Mesenchymal stem cell (in vitro differentiated cells and primary cell): Measurements from ENCODE around the gene ZNF140.

ENCODE experiments used
- DNase-seq: peaks from one replicate; pipeline ENCODE4 v3.0.0-alpha.2; 2013
- H2AFZ ChIP-seq: one replicate; pipeline ENCODE4 v1.6.1; 2013; ENCODE audit warnings: low read depth, mild to moderate bottlenecking, control low read depth, inconsistent platforms, low read length, moderate library complexity
- H2AK5ac ChIP-seq: 2 replicates; pipeline ENCODE4 v1.6.1; 2013; ENCODE audit warnings: low read length, moderate library complexity, mild to moderate bottlenecking, inconsistent platforms; ENCODE audit not compliant: severe bottlenecking
- H2BK120ac ChIP-seq: one replicate; pipeline ENCODE4 v1.6.1; 2013; ENCODE audit warnings: low read depth, mild to moderate bottlenecking, inconsistent platforms, low read length, moderate library complexity
- H2BK12ac ChIP-seq, 2 experiments: one replicate each; pipeline ENCODE4 v1.6.1; 2013; ENCODE audit warnings: inconsistent platforms in 2 of 2, low read length in 2 of 2, mild to moderate bottlenecking in 2 of 2, moderate library complexity in 2 of 2, control low read depth in 1 of 2
- H2BK15ac ChIP-seq: one replicate; pipeline ENCODE4 v1.6.1; 2013; ENCODE audit warnings: mild to moderate bottlenecking, low read depth, inconsistent platforms; ENCODE audit not compliant: poor library complexity, severe bottlenecking
- H2BK5ac ChIP-seq: 2 replicates; pipeline ENCODE4 v1.6.1; 2013; ENCODE audit warnings: low read depth, mild to moderate bottlenecking, low read length, control low read depth, inconsistent platforms; ENCODE audit not compliant: poor library complexity, severe bottlenecking
- H3K14ac ChIP-seq, 2 experiments: one replicate each; pipeline ENCODE4 v1.6.1; 2013; ENCODE audit warnings: inconsistent platforms in 2 of 2, low read length in 2 of 2, control low read depth in 1 of 2, mild to moderate bottlenecking in 1 of 2, moderate library complexity in 1 of 2
- H3K18ac ChIP-seq, 2 experiments: one replicate each; pipeline ENCODE4 v1.6.1; 2013; ENCODE audit warnings: inconsistent platforms in 2 of 2, low read length in 2 of 2, control low read depth in 1 of 2, low read depth in 1 of 2, mild to moderate bottlenecking in 1 of 2
- H3K23ac ChIP-seq, 2 experiments: one replicate each; pipeline ENCODE4 v1.6.1; 2013; ENCODE audit warnings: inconsistent platforms in 2 of 2, low read length in 2 of 2, mild to moderate bottlenecking in 2 of 2, moderate library complexity in 2 of 2, control low read depth in 1 of 2
- H3K27ac ChIP-seq: 2 replicates; pipeline ENCODE4 v1.5.1; 2013; ENCODE audit warnings: mild to moderate bottlenecking, moderate library complexity, low read length, control low read depth, inconsistent platforms; ENCODE audit not compliant: poor library complexity, severe bottlenecking
- H3K27me3 ChIP-seq, 2 experiments: 2 replicates each; pipeline versions ENCODE4 v1.6.1 to v1.7.0; 2013; ENCODE audit warnings: low read length in 2 of 2, mild to moderate bottlenecking in 2 of 2, moderate library complexity in 2 of 2, control low read depth in 1 of 2, inconsistent platforms in 1 of 2; ENCODE audit not compliant: control insufficient read depth in 1 of 2, insufficient read depth in 1 of 2
- H3K36me3 ChIP-seq, 2 experiments: 2 replicates each; pipeline versions ENCODE4 v1.6.1 to v1.7.0; 2013; ENCODE audit warnings: low read length in 2 of 2, control low read depth in 1 of 2, inconsistent platforms in 1 of 2, low read depth in 1 of 2, mild to moderate bottlenecking in 1 of 2; ENCODE audit not compliant: insufficient read depth in 2 of 2, control insufficient read depth in 1 of 2
- H3K4ac ChIP-seq, 2 experiments: one replicate each; pipeline ENCODE4 v1.6.1; 2013; ENCODE audit warnings: inconsistent platforms in 2 of 2, low read length in 2 of 2, mild to moderate bottlenecking in 2 of 2, moderate library complexity in 2 of 2, control low read depth in 1 of 2, low read depth in 1 of 2
- H3K4me1 ChIP-seq: 2 replicates; pipeline ENCODE4 v1.6.1; 2013; ENCODE audit warnings: low read depth, low read length, control low read depth; ENCODE audit not compliant: control insufficient read depth, insufficient read depth
- H3K4me2 ChIP-seq: 2 replicates; pipeline ENCODE4 v1.6.1; 2013; ENCODE audit warnings: low read length, mild to moderate bottlenecking, inconsistent platforms; ENCODE audit not compliant: poor library complexity, severe bottlenecking
- H3K4me3 ChIP-seq, 2 experiments: 2 replicates each; pipeline versions ENCODE4 v1.5.1 to v1.7.0; 2013; ENCODE audit warnings: low read length in 2 of 2, mild to moderate bottlenecking in 2 of 2, control low read depth in 1 of 2, low read depth in 1 of 2; ENCODE audit not compliant: insufficient read depth in 1 of 2
- H3K79me1 ChIP-seq: replicated peaks from 2 replicates; pipeline ENCODE4 v1.6.1; 2013; ENCODE audit warnings: mild to moderate bottlenecking, control low read depth, low read length, inconsistent platforms; ENCODE audit not compliant: poor library complexity, severe bottlenecking
- H3K9ac ChIP-seq: 2 replicates; pipeline ENCODE4 v1.7.0; 2013; ENCODE audit warnings: mild to moderate bottlenecking, low read length, moderate library complexity
- H3K9me3 ChIP-seq: 2 replicates; pipeline ENCODE4 v1.7.0; 2013; ENCODE audit warnings: mild to moderate bottlenecking, low read length; ENCODE audit not compliant: control insufficient read depth
- H4K8ac ChIP-seq: one replicate; pipeline ENCODE4 v1.6.1; 2013; ENCODE audit warnings: inconsistent platforms, mild to moderate bottlenecking, low read length, moderate library complexity
- H4K91ac ChIP-seq: one replicate; pipeline ENCODE4 v1.6.1; 2013; ENCODE audit warnings: mild to moderate bottlenecking, low read length, inconsistent platforms
- WGBS: methylation state at CpG from one replicate; pipeline ENCODE4 v1.1.7; 2013; ENCODE audit warnings: mixed read lengths; 5-methylcytosine and 5-hydroxymethylcytosine counted together

The ZNF140 gene

GRCh38 chr12:133130038-133130807, 49.5 kb downstream of the ZNF140 start, which contains the start of the genes ZNF10 and ZNF891:
Gene ZNF10, plus strand, starts transcription at chr12:133130627. Its CDS starts 13,866 bp downstream, at chr12:133144493.
Gene ZNF891, minus strand, starts transcription at chr12:133130274. Its CDS starts 8,356 bp downstream, at chr12:133121918.
- WGBS: under 1% methylated on average over 82 of the region's 87 CpGs
- Histone ChIP-seq H2BK120ac (no peak within 1 kb of the TSS), H3K4me2 (peak within 1 kb of the TSS; percentile 92), H3K27me3 (no peaks in the 10 kb centered on the region), H3K36me3 (peaks cover 19 to 29% of the 10 kb centered on the region in 2 experiments), H3K79me1 (peaks cover 23% of the 10 kb centered on the region), H2BK12ac (no peak within 1 kb of the TSS), H4K91ac (peak within 1 kb of the TSS; percentile 41), H3K14ac (peak within 1 kb of the TSS in 1 of 2 experiments; percentile 37), H2AK5ac (no peak within 1 kb of the TSS), H4K8ac (peak within 1 kb of the TSS; percentile 16), H3K27ac (peak within 1 kb of the TSS; percentile 70), H3K4me3 (peak within 1 kb of the TSS; percentile 73 to 90), H3K9me3 (peaks cover 58% of the 10 kb centered on the region), H3K18ac (peak within 1 kb of the TSS; percentile 52 to 78), H3K4ac (peak within 1 kb of the TSS; percentile 14 to 39), H2AFZ (peak within 1 kb of the TSS; percentile 67), H2BK5ac (no peak within 1 kb of the TSS), H3K9ac (peak within 1 kb of the TSS; percentile 96), H3K4me1 (no peaks in the 10 kb centered on the region), H2BK15ac (peak within 1 kb of the TSS; percentile 73), H3K23ac (peak within 1 kb of the TSS in 1 of 2 experiments; percentile 20)
- DNase-seq: peak; percentile 97

- Histone ChIP-seq H3K23ac (peak overlapping the region in 1 of 2 experiments; percentile 20), H3K4me2 (peak overlapping the region; percentile 46), H2BK12ac (no peak overlapping the region), H3K4ac (no peak overlapping the region), H2BK120ac (no peak overlapping the region), H2AFZ (peak overlapping the region; percentile 67), H2BK15ac (no peak overlapping the region), H3K9ac (peak overlapping the region; percentile 96), H3K4me3 (peak overlapping the region; percentile 73 to 90), H2AK5ac (no peak overlapping the region), H3K79me1 (peaks cover 23% of the 10 kb centered on the region), H3K14ac (no peak overlapping the region), H4K8ac (peak overlapping the region; percentile 4), H3K9me3 (peaks cover 58% of the 10 kb centered on the region), H3K36me3 (peaks cover 20 to 29% of the 10 kb centered on the region in 2 experiments), H3K27me3 (no peaks in the 10 kb centered on the region), H3K4me1 (no peaks in the 10 kb centered on the region), H3K18ac (peak overlapping the region; percentile 38 to 78), H3K27ac (peak overlapping the region; percentile 70), H2BK5ac (no peak overlapping the region), H4K91ac (no peak overlapping the region)
- 1% methylated on average over 10 of the region's 17 CpGs for WGBS
- no peak for DNase-seq
These were observed 50.0 kb downstream of the ZNF140 start for GRCh38 chr12:133130808-133131128.

- Histone ChIP-seq H3K4ac (no peak overlapping the region), H2BK15ac (no peak overlapping the region), H2BK12ac (no peak overlapping the region), H2BK5ac (no peak overlapping the region), H3K4me3 (peak overlapping the region in 1 of 2 experiments; percentile 27), H3K9ac (no peak overlapping the region), H3K4me1 (no peaks in the 10 kb centered on the region), H2AFZ (no peak overlapping the region), H3K27ac (no peak overlapping the region), H3K23ac (no peak overlapping the region), H3K9me3 (peaks cover 79% of the 10 kb centered on the region), H3K36me3 (peaks cover 17 to 53% of the 10 kb centered on the region in 2 experiments), H3K79me1 (peaks cover 28% of the 10 kb centered on the region), H3K27me3 (no peaks in the 10 kb centered on the region), H4K91ac (no peak overlapping the region), H3K18ac (no peak overlapping the region), H3K14ac (no peak overlapping the region), H3K4me2 (no peak overlapping the region), H2BK120ac (no peak overlapping the region), H2AK5ac (no peak overlapping the region), H4K8ac (no peak overlapping the region)
- WGBS: 84% methylated on average over 2 of the region's 2 CpGs
- no peak for DNase-seq
These were observed 55.0 kb downstream of the ZNF140 start for GRCh38 chr12:133135747-133136146.

- Histone ChIP-seq H3K4me1 (no peaks in the 10 kb centered on the region), H3K36me3 (peaks cover 40 to 57% of the 10 kb centered on the region in 2 experiments), H3K9ac (no peak overlapping the region), H3K27me3 (no peaks in the 10 kb centered on the region), H3K4ac (no peak overlapping the region), H3K27ac (no peak overlapping the region), H3K18ac (no peak overlapping the region), H3K4me3 (peak overlapping the region in 1 of 2 experiments; percentile 44), H4K91ac (no peak overlapping the region), H3K14ac (no peak overlapping the region), H3K4me2 (no peak overlapping the region), H3K23ac (no peak overlapping the region), H2AFZ (no peak overlapping the region), H3K9me3 (peaks cover 95% of the 10 kb centered on the region), H2BK12ac (no peak overlapping the region), H4K8ac (no peak overlapping the region), H3K79me1 (peaks cover 5% of the 10 kb centered on the region), H2AK5ac (no peak overlapping the region), H2BK5ac (no peak overlapping the region), H2BK15ac (no peak overlapping the region), H2BK120ac (no peak overlapping the region)
- WGBS: 92% methylated on average over 1 of the region's 2 CpGs
- no peak for DNase-seq
These were observed 65.3 kb downstream of the ZNF140 start for GRCh38 chr12:133145981-133146380.
